ENCODE data around the gene ZC3H7A. TPM values are rescaled to one million over a fixed set of nuclear protein-coding genes. Genes with fewer than 3 reads are reported as not detected.

The ZC3H7A gene
- total RNA-seq, 1 donor from 2014 or later: 25.6 TPM

GRCh38 chr16:11735787-11736186 is 61.3 kb downstream of the ZC3H7A start:
- Histone ChIP-seq H3K36me3 (peaks cover 61% of the 10 kb centered on the region), H3K27me3 (ENCODE audit: low read depth) (no peaks in the 10 kb centered on the region), H3K4me1 (peaks cover 84% of the 10 kb centered on the region), H3K27ac (replicated peaks) (peak overlapping the region; percentile 61), H3K9me3 (replicated peaks) (no peaks in the 10 kb centered on the region), H3K4me3 (no peak overlapping the region)
- TF ChIP-seq CTCF (IDR thresholded peaks at IDR 0.05; ENCODE audit: borderline replicate concordance): no peak
- DNase-seq: no peak
- intact Hi-C loops (cut with micrococcal nuclease): no loop called here

GRCh38 chr16:11734653-11735043 is 62.4 kb downstream of the ZC3H7A start:
- Histone ChIP-seq H3K27me3 (ENCODE audit: low read depth) (no peaks in the 10 kb centered on the region), H3K9me3 (replicated peaks) (no peaks in the 10 kb centered on the region), H3K36me3 (peaks cover 70% of the 10 kb centered on the region), H3K4me3 (no peak overlapping the region), H3K27ac (replicated peaks) (peak overlapping the region; percentile 61), H3K4me1 (peaks cover 84% of the 10 kb centered on the region)
- no peak for DNase-seq
- TF ChIP-seq CTCF (IDR thresholded peaks at IDR 0.05; ENCODE audit: borderline replicate concordance): no peak
- intact Hi-C loops (cut with micrococcal nuclease): no loop called here

GRCh38 chr16:11734025-11734652 is 62.9 kb downstream of the ZC3H7A start:
- intact Hi-C loops (cut with micrococcal nuclease): no loop called here
- peaks cover 76% of the 10 kb centered on the region for H3K36me3 ChIP-seq
- TF ChIP-seq CTCF (IDR thresholded peaks at IDR 0.05; ENCODE audit: borderline replicate concordance): no peak
- no peaks in the 10 kb centered on the region for H3K9me3 ChIP-seq (replicated peaks)
- H3K4me3 ChIP-seq: no peak overlapping the region
- no peaks in the 10 kb centered on the region for H3K27me3 ChIP-seq (ENCODE audit: low read depth)
- H3K4me1 ChIP-seq: peaks cover 81% of the 10 kb centered on the region
- peak; percentile 21 for DNase-seq
- peak overlapping the region; percentile 61 for H3K27ac ChIP-seq (replicated peaks)

GRCh38 chr16:11731222-11731621 is 65.8 kb downstream of the ZC3H7A start:
- TF ChIP-seq CTCF (IDR thresholded peaks at IDR 0.05; ENCODE audit: borderline replicate concordance): no peak
- Histone ChIP-seq H3K27ac (replicated peaks) (peak overlapping the region; percentile 46), H3K9me3 (replicated peaks) (no peaks in the 10 kb centered on the region), H3K4me1 (peaks cover 64% of the 10 kb centered on the region), H3K27me3 (ENCODE audit: low read depth) (no peaks in the 10 kb centered on the region), H3K36me3 (peaks cover 83% of the 10 kb centered on the region), H3K4me3 (no peak overlapping the region)
- intact Hi-C loops (cut with micrococcal nuclease): no loop called here
- no peak for DNase-seq

- TF ChIP-seq CTCF (IDR thresholded peaks at IDR 0.05; ENCODE audit: borderline replicate concordance): no peak
- peaks cover 84% of the 10 kb centered on the region for H3K36me3 ChIP-seq
- intact Hi-C loops (cut with micrococcal nuclease): no loop called here
- no peaks in the 10 kb centered on the region for H3K9me3 ChIP-seq (replicated peaks)
- no peak overlapping the region for H3K4me3 ChIP-seq
- H3K27ac ChIP-seq (replicated peaks): no peak overlapping the region
- H3K4me1 ChIP-seq: peaks cover 61% of the 10 kb centered on the region
- DNase-seq: no peak
- no peaks in the 10 kb centered on the region for H3K27me3 ChIP-seq (ENCODE audit: low read depth)
Observed at GRCh38 chr16:11729787-11730186, 67.3 kb downstream of the ZC3H7A start.
